Gastrocnemius medialis (tissue), 4 donors: Measurements from ENCODE around the gene FYN.

Experiments
- POLR2A ChIP-seq, 2 donors: fragments of 450-650 bp; IDR thresholded peaks; one replicate each; pipeline ENCODE4 v1.6.1; 2017; ENCODE audit warnings: antibody characterized with exemption in 2 of 2, mild to moderate bottlenecking in 2 of 2, moderate library complexity in 2 of 2
- TF ChIP-seq, protein P1 (sequence below), 5 experiments: fragments of 450-650 bp in 3 of 5; fragments of 200-600 bp in 2 of 5; sonication (generic) in 2 of 5; IDR thresholded peaks in 4 of 5; conservative IDR thresholded peaks in 1 of 5; 1 replicate in 4 of 5; 2 replicates in 1 of 5; pipeline ENCODE4 v1.5.1; 2016 to 2019; ENCODE audit warnings: antibody characterized with exemption in 5 of 5, mild to moderate bottlenecking in 3 of 5, moderate library complexity in 3 of 5

DNA sequence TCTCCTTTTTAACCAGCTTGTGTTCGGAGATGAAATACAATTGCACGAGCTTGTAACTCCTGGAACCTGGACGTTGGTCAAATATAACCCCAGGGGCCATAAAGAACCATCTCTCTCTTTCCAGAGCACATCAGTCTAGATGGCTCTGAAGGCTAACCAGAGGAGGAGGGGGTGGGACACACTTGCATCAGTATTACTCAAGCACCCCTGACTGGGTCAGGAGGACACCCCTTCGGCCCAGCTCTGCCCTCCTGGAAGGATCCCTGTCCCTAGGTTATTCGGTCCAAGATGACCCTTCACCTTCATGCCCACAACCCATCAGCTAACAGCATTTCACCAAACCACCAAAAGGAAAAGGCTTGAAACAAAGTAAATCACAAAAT lies 67.1 kb downstream of the FYN start:
- TF ChIP-seq, protein P1, sequence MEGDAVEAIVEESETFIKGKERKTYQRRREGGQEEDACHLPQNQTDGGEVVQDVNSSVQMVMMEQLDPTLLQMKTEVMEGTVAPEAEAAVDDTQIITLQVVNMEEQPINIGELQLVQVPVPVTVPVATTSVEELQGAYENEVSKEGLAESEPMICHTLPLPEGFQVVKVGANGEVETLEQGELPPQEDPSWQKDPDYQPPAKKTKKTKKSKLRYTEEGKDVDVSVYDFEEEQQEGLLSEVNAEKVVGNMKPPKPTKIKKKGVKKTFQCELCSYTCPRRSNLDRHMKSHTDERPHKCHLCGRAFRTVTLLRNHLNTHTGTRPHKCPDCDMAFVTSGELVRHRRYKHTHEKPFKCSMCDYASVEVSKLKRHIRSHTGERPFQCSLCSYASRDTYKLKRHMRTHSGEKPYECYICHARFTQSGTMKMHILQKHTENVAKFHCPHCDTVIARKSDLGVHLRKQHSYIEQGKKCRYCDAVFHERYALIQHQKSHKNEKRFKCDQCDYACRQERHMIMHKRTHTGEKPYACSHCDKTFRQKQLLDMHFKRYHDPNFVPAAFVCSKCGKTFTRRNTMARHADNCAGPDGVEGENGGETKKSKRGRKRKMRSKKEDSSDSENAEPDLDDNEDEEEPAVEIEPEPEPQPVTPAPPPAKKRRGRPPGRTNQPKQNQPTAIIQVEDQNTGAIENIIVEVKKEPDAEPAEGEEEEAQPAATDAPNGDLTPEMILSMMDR (IDR thresholded peaks at IDR 0.05 in 4 of 5, conservative IDR thresholded peaks at IDR 0.05 in 1 of 5), result no peak
- TF ChIP-seq POLR2A (IDR thresholded peaks at IDR 0.05), result no peak
